GM19438 (cell line): Measurements from ENCODE around the gene GTPBP2.

ENCODE experiments used
- ATAC-seq: cut with Tn5 transposase; IDR thresholded peaks from one replicate; pipeline ENCODE4 v1.9.1; 2021; ENCODE audit warnings: low read depth; ENCODE audit not compliant: unreplicated experiment

GTPBP2 gene, protein sequence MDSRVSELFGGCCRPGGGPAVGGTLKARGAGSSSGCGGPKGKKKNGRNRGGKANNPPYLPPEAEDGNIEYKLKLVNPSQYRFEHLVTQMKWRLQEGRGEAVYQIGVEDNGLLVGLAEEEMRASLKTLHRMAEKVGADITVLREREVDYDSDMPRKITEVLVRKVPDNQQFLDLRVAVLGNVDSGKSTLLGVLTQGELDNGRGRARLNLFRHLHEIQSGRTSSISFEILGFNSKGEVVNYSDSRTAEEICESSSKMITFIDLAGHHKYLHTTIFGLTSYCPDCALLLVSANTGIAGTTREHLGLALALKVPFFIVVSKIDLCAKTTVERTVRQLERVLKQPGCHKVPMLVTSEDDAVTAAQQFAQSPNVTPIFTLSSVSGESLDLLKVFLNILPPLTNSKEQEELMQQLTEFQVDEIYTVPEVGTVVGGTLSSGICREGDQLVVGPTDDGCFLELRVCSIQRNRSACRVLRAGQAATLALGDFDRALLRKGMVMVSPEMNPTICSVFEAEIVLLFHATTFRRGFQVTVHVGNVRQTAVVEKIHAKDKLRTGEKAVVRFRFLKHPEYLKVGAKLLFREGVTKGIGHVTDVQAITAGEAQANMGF

DNA sequence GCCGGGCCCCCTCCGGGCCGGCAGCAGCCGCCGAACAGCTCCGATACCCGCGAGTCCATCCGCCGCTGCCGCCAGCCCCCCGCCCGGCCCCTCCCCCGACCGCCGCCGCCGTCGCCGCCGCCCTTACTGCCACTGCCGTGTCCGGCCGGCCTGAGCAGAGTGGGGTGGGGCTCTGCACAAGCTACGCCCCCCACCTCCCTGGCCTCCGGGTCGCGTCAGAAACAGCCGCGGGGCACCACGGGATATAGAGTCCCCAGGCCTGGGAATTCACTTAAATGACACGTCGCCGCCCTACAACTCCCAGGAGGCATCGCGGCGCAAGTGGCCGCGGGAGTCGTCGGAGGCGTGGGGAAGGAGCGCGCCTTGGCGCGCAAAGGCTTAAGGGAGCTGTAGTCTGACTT lies at the start of gene GTPBP2:
TSS of gene GTPBP2 (minus strand) at position 161 of the 401 bp plus-strand sequence. CDS start at position 59, 102 bp downstream.
- peak; percentile 76 for ATAC-seq

DNA sequence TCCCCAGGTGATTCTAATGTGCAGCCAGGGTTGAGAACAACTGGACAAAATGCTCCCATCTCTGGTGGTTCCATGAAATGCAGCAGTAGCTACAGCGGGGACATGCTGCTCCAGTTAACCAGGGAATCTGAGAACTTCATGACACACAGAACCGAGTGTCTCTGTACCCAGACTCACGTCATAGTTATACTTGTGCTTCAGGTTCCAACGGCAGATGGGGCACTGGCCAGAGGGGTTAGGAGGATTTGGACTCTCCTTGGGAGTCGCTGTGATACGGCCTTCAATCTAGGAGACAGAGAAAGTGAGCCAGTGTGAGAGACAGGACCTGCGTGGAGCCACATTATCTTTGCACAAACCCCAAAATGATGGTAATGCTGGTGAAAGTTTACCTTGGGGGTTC lies 49.3 kb upstream of the GTPBP2 start:
- ATAC-seq: no peak

- ATAC-seq: no peak
Observed at GRCh38 chr6:43677759-43678158, 48.7 kb upstream of the GTPBP2 start.

DNA sequence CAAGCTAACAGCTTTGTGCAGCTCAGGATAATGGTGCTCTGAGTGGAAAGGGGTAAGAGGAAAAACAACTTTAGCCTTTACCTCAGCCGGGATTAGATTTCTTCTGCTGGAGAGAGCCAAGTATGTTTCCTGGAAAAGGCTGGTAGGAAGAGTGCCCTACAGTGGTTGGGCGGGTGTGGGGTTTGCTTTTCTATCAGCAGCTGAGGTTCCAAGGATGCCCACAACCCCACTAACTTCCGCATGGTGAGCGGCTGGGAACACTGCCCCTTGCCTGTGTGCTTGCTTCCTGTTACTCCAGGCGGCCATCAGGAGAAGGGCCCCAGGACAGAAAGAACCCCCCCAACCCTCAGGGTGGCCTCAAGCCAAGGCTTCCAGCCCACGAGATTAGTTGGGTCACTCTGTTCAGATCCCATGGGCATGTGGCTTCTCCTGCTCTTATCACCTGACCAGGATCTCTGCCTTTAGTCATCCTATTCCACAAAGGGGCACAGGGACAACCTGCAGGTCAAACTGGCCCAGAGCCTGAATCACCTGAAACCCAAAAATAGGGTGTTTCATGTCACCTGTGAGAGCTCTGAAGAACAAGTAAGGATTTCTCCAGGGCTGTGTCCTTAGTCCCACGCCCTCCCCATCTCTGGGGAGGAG lies 48.0 kb upstream of the GTPBP2 start:
- ATAC-seq: no peak

- ATAC-seq: no peak
Observed at GRCh38 chr6:43674921-43675320, 45.9 kb upstream of the GTPBP2 start.

- ATAC-seq: no peak
Observed at GRCh38 chr6:43674291-43674690, 45.2 kb upstream of the GTPBP2 start.

DNA sequence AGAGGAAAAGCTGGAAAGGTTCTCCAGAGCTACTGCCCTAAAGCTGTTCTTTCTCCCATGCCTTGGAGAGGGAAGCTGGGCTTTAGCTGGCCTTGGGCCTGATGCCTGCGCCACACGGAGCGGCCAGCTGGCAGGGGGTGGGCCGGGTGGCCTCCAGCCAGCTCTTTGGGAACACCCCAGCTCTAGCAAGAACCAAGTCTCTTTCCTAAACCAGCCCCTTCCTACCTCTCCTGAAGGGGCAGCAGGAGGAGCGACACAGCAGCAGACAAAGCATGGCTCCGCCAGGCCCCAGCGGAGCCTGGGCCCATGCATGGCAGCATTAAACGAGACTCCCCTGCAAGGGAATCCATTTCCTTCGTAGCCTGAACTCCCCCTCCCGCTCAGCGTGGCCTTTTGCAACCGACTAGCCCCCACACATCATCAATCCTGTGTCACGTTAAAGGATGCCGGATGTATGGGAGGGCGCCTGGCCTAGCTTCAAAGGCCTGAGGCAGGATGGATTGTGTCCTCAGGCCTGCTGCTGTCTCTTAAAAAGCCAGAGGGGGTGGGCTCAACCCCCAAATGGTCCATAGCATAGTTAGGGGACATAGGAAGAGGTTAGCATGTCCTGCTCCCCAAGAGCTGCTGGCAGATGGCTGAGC lies 44.5 kb upstream of the GTPBP2 start:
- ATAC-seq: no peak

- no peak for ATAC-seq
Observed at GRCh38 chr6:43671801-43672690, 43.0 kb upstream of the GTPBP2 start.

DNA sequence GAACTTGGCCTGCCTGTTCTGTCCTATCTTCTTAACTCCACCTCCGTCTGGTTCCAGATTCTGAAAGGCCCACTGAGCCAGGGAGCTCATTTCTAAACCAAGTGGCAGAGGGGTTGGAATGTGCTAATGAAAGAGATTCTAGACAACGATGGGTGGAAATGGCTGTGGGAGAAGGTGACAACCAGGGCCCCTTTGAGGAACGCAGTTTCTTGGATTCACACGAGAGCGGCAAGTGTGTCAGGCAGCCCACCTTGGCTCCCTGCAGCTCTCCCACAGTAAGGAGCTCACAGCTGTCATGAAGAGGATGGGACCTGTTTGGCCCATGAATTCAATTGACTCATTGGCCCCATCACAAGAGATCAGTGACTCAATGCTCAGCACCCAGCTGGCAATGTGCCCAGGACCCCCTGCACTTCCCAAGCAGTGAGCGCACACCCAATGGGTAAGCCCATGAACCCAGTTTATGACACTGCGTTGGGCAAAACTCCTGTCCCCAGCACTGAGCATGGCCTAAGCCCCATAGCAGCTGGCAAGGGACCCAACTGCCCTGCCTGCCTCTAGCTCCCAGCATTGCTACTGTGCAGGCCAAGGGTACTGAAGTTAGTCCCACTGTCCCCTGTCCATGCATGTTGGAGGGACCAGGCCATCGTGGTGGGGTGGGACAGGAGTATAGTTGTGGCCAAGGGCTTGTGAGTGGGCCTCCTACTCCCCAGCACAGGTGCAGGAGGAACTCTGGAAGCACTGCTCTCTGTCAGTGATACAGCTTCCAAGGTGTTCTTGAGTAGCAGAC lies 42.1 kb upstream of the GTPBP2 start:
- no peak for ATAC-seq

DNA sequence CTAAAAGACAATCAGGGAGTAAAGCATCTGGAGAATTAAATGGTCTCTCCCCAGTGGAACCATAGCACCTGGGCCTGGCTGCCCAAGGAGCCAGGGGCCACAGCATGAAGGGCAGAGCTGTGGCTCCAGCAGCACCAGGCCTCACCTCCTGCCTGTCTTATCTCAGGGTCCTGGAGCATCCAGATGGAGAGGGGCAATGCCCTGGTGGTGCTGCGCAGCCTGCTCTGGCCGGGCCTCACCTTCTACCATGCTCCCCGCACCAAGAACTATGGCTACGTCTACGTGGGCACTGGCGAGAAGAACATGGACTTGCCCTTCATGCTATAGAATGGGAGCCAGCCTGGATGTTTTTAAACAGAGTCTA lies 41.5 kb upstream of the GTPBP2 start:
- ATAC-seq: no peak

DNA sequence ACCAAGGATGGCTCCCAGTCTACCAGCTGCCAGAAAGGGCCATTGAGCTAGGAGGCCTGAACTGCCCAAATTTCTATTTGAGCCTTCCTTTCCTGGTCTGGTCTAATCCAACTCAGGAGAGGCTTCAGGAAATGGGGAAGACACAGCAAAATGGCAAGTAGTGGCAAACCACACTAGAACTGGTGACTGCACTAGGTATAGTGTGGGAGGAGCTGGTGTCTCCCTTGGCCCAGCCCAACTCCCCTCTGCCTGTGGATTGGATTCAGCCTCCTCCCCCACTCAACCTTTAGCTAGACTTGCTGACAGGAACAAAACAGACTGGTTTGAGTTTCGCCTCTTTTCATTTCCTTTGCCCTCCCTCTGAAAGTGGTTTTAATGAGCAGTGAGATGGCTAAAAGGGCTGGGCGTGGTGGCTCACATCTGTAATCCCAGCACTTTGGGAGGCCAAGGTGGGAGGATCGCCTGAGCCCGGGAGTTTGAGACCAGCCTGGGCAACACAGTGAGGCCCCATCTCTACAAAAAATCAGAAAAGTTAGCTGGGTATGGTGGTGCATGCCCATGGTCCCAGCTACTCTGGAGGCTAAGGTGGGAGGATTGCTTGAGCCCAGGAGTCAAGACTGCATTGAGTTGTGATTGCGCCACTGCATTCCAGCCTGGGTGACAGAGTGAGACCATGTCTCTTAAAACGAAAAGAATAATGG lies 41.0 kb upstream of the GTPBP2 start:
- ATAC-seq: no peak

GRCh38 chr6:43669050-43669921 lies 40.2 kb upstream of the GTPBP2 start:
- ATAC-seq: no peak

DNA sequence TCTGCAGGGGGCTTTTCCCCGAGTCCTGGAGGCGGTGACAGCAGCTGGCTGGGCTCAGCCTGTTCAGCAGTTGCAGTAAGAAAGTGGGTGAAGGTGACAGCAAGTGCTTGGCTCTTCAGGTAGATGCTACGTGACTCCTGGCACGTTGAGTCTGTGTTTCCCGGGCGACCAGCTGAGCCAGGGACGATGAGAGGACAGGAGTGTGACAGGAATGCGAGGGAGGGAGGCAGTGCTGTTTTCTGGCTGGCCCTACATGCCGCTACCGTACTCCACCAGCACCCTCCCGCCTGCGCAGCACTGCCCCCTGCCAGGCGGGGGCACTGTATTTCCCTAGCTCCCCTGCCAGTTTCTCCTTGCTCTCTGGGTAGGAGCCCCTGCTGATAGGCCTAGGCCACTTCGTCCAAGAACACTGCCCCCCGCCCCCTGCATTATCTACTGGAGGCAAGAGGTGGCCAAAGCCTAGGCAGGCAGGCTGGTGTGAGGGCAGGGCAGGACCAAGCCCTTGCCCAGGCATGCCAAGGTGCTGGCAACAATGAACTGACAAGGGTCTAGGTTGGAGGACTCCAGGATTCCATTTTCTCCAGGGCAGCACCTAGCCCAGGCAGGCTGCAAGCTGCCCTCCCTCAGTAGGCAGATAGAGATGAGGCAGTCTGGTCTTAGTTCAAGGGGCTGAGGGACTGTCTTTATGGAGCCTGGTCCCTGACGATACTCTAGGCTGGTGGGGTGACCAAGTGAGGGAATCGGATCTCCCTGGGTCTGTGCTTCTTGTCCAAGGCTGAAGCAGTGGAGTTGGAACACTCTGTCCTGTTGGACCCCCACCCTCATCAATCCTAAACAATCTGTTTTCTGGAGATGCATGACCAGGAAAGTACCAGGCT lies 39.3 kb upstream of the GTPBP2 start:
- peak; percentile 50 for ATAC-seq

DNA sequence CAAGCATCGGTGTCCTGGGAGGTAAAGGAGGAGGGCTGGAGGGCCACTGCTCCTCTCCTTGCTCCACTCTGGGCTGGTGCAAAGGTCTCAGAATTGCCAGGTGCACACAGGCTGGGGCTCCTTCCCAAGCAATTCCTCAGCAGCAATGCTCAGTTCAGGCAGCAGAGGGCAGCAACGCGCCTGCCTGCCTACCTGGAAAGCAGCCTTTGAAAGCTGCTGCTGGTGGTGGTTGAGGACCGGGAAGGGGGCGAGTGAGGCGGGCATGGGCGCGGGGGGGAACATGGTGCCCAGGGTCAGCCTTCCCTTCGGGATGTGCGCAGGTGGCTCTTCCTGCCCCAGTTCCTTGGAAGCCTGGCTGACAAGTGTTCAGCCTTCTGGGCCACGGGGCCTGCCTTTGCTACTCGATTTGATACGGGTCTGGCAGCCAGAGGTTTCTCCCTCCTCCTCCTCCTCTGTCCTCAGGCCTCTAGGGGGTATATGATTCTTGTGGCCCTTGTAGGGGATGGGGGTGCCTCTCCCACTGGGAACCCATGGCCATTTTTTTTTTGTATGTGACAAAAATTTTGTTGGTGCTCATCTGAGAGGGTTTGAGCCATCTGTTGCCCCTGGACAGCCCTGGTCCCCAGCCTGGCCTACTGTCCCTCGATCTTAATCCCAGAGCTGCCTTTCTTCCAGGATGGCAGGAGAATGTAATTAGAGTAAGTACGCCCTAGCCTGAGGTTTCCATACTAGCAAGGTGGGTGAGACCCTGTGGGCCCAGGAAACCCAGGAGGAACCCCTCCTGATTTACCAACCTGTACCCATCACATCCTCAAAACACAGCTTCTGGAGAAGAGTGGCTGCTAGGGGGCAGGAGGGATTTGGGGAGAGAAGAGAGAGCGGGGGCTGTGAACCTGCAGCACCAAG lies 38.4 kb upstream of the GTPBP2 start:
- no peak for ATAC-seq

- no peak for ATAC-seq
Observed at GRCh38 chr6:43666196-43666920, 37.3 kb upstream of the GTPBP2 start.
